ENCODE results near the gene MLH3. TPM values are rescaled to one million over a fixed set of nuclear protein-coding genes. Genes with fewer than 3 reads are reported as not detected.

The MLH3 gene
- polyA plus RNA-seq, 3 donors, result 3.4 to 6.3 (median 5.1) TPM

DNA sequence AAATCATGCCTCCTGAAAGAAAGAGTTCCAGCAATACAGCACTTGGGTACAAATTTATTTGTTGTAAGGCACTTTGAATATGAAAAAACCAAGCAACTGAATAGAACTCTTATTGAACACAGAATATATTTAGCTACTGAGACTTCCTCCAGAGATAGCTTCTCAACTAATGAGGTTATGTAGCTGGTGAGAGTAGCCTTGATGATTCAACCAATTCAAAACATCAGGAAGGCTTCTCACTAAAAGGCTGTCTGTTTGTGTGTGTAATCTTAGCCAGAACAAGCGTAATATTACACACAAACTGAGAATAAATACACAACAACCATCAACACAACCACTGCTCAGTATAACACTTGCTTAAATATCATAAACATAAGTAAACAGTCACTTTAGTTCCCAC is 28.2 kb downstream of the MLH3 start:
- peaks cover 0 to 2% (median 0%) of the 10 kb centered on the region in 3 donors for H3K27me3 Mint-ChIP-seq (ENCODE audit: low read depth in 3 of 3)

GRCh38 chr14:75022655-75023054 is 28.6 kb downstream of the MLH3 start:
- Mint-ChIP-seq H3K4me3 (no peak overlapping the region), H3K36me3 (peaks cover 50 to 62% of the 10 kb centered on the region in 2 donors), H3K27me3 (ENCODE audit: low read depth in 3 of 3) (peaks cover 0 to 2% (median 0%) of the 10 kb centered on the region in 3 donors), H3K4me1 (no peaks in the 10 kb centered on the region), H3K27ac (no peak overlapping the region), H3K9me3 (no peaks in the 10 kb centered on the region)
- intact Hi-C loops (cut with micrococcal nuclease), result no loop called here
- DNase-seq, result peak in 1 of 3 donors; percentile 5
- no peak overlapping the region for H3K4me3 ChIP-seq (replicated peaks in 1 of 3; ENCODE audit: low read depth in 2 of 3, low read length in 3 of 3)
- no peak overlapping the region for H2AFZ ChIP-seq (ENCODE audit: insufficient read depth, low read depth, low read length, poor library complexity, severe bottlenecking)
- H3K27me3 ChIP-seq (ENCODE audit: control insufficient read depth in 2 of 2, insufficient read depth in 2 of 2, low read length in 2 of 2), result no peaks in the 10 kb centered on the region
- H3K79me2 ChIP-seq (ENCODE audit: insufficient read depth, low read length), result no peaks in the 10 kb centered on the region
- WGBS (ENCODE audit: insufficient coverage), result 100% methylated on average over 1 of the region's 8 CpGs
- H3K27ac ChIP-seq (ENCODE audit: low read depth in 1 of 2, low read length in 2 of 2), result no peak overlapping the region
- H3K4me1 ChIP-seq (ENCODE audit: control insufficient read depth in 1 of 2, insufficient read depth in 2 of 2, low read length in 2 of 2), result peaks cover 11 to 15% of the 10 kb centered on the region in 2 donors
- H3K9me3 ChIP-seq (replicated peaks in 1 of 2; ENCODE audit: control insufficient read depth in 1 of 2, insufficient read depth in 1 of 2, low read length in 2 of 2), result no peaks in the 10 kb centered on the region
- no peak overlapping the region for H3K4me2 ChIP-seq (replicated peaks; ENCODE audit: extremely low read depth, low read length, poor library complexity, severe bottlenecking)
- H3K36me3 ChIP-seq (replicated peaks in 1 of 2; ENCODE audit: control insufficient read depth in 1 of 2, insufficient read depth in 2 of 2, low read length in 2 of 2), result peaks cover 38 to 59% of the 10 kb centered on the region in 2 donors
- no peaks in the 10 kb centered on the region for H4K20me1 ChIP-seq (ENCODE audit: insufficient read depth, low read length)
- no peak overlapping the region for H3K9ac ChIP-seq (ENCODE audit: insufficient read depth, low read length, poor library complexity, severe bottlenecking)
- TF ChIP-seq, protein P1, sequence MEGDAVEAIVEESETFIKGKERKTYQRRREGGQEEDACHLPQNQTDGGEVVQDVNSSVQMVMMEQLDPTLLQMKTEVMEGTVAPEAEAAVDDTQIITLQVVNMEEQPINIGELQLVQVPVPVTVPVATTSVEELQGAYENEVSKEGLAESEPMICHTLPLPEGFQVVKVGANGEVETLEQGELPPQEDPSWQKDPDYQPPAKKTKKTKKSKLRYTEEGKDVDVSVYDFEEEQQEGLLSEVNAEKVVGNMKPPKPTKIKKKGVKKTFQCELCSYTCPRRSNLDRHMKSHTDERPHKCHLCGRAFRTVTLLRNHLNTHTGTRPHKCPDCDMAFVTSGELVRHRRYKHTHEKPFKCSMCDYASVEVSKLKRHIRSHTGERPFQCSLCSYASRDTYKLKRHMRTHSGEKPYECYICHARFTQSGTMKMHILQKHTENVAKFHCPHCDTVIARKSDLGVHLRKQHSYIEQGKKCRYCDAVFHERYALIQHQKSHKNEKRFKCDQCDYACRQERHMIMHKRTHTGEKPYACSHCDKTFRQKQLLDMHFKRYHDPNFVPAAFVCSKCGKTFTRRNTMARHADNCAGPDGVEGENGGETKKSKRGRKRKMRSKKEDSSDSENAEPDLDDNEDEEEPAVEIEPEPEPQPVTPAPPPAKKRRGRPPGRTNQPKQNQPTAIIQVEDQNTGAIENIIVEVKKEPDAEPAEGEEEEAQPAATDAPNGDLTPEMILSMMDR (IDR thresholded peaks at IDR 0.05), result peak; percentile 39

More for the DNA sequence above, 28.2 kb downstream of the MLH3 start:
- Histone ChIP-seq H3K27ac (ENCODE audit: low read depth in 1 of 2, low read length in 2 of 2) (no peak overlapping the region), H3K4me1 (ENCODE audit: control insufficient read depth in 1 of 2, insufficient read depth in 2 of 2, low read length in 2 of 2) (peaks cover 11 to 15% of the 10 kb centered on the region in 2 donors), H3K36me3 (replicated peaks in 1 of 2; ENCODE audit: control insufficient read depth in 1 of 2, insufficient read depth in 2 of 2, low read length in 2 of 2) (peaks cover 38 to 55% of the 10 kb centered on the region in 2 donors), H3K9me3 (replicated peaks in 1 of 2; ENCODE audit: control insufficient read depth in 1 of 2, insufficient read depth in 1 of 2, low read length in 2 of 2) (no peaks in the 10 kb centered on the region), H3K79me2 (ENCODE audit: insufficient read depth, low read length) (no peaks in the 10 kb centered on the region), H3K9ac (ENCODE audit: insufficient read depth, low read length, poor library complexity, severe bottlenecking) (no peak overlapping the region), H3K4me3 (replicated peaks in 1 of 3; ENCODE audit: low read depth in 2 of 3, low read length in 3 of 3) (no peak overlapping the region), H4K20me1 (ENCODE audit: insufficient read depth, low read length) (no peaks in the 10 kb centered on the region), H3K27me3 (ENCODE audit: control insufficient read depth in 2 of 2, insufficient read depth in 2 of 2, low read length in 2 of 2) (no peaks in the 10 kb centered on the region), H2AFZ (ENCODE audit: insufficient read depth, low read depth, low read length, poor library complexity, severe bottlenecking) (no peak overlapping the region), H3K4me2 (replicated peaks; ENCODE audit: extremely low read depth, low read length, poor library complexity, severe bottlenecking) (no peak overlapping the region)
- H3K9me3 Mint-ChIP-seq, result no peaks in the 10 kb centered on the region
- no peaks in the 10 kb centered on the region for H3K4me1 Mint-ChIP-seq
- peaks cover 48 to 60% of the 10 kb centered on the region in 2 donors for H3K36me3 Mint-ChIP-seq
- TF ChIP-seq, protein P1 (IDR thresholded peaks at IDR 0.05), result no peak
- WGBS (ENCODE audit: insufficient coverage), result no CpG with 5 or more reads among the region's 1 CpG
- no peak overlapping the region for H3K27ac Mint-ChIP-seq
- no peak for DNase-seq
- intact Hi-C loops (cut with micrococcal nuclease), result no loop called here
- no peak overlapping the region for H3K4me3 Mint-ChIP-seq

Data from CD14-positive monocyte (primary cell).